Measurements from ENCODE around the gene TMEM205. TPM values are rescaled to one million over a fixed set of nuclear protein-coding genes. Genes with fewer than 3 reads are reported as not detected.

Gene TMEM205
- total and polyA plus RNA-seq, 2 of the 13 experiments (the other 11 are each of a cell fraction or from before 2014, with no cell fraction given) = 45.5 to 98.7 TPM

DNA sequence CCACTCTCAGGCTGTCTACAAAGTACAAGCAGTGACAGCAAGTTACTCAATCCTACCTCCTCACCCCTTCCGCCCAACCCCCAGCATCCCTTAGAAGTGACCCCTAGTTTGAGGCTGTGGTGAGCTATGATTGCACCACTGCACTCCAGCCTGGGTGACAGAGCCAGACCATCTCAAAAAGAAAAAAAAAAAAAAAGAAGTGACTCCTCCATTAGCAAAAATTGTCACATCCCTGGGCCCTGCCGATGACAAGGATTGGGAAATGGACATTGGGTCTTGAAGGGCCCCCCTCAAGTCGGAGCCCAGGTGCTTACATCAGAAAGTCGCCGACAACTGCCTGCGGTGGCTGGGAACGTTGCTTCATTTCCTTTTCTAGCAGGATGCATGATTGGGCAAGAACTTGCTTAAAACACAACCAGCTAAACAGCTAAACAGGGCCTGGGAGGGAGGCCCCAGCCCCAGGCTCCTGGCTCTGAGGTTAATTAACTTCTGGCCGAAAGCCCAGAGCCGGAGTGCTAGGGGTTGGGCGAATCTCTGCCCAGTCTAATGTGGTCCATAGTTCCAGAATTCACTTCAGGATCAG, 21.9 kb downstream of the TMEM205 start (continued):
- TF ChIP-seq, protein P1, sequence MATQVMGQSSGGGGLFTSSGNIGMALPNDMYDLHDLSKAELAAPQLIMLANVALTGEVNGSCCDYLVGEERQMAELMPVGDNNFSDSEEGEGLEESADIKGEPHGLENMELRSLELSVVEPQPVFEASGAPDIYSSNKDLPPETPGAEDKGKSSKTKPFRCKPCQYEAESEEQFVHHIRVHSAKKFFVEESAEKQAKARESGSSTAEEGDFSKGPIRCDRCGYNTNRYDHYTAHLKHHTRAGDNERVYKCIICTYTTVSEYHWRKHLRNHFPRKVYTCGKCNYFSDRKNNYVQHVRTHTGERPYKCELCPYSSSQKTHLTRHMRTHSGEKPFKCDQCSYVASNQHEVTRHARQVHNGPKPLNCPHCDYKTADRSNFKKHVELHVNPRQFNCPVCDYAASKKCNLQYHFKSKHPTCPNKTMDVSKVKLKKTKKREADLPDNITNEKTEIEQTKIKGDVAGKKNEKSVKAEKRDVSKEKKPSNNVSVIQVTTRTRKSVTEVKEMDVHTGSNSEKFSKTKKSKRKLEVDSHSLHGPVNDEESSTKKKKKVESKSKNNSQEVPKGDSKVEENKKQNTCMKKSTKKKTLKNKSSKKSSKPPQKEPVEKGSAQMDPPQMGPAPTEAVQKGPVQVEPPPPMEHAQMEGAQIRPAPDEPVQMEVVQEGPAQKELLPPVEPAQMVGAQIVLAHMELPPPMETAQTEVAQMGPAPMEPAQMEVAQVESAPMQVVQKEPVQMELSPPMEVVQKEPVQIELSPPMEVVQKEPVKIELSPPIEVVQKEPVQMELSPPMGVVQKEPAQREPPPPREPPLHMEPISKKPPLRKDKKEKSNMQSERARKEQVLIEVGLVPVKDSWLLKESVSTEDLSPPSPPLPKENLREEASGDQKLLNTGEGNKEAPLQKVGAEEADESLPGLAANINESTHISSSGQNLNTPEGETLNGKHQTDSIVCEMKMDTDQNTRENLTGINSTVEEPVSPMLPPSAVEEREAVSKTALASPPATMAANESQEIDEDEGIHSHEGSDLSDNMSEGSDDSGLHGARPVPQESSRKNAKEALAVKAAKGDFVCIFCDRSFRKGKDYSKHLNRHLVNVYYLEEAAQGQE (IDR thresholded peaks at IDR 0.05; ENCODE audit: borderline replicate concordance in 1 of 2, low read depth in 1 of 2, low read length in 2 of 2) = no peak; a peak in 1 of 4 replicates
- TF ChIP-seq, protein P2, sequence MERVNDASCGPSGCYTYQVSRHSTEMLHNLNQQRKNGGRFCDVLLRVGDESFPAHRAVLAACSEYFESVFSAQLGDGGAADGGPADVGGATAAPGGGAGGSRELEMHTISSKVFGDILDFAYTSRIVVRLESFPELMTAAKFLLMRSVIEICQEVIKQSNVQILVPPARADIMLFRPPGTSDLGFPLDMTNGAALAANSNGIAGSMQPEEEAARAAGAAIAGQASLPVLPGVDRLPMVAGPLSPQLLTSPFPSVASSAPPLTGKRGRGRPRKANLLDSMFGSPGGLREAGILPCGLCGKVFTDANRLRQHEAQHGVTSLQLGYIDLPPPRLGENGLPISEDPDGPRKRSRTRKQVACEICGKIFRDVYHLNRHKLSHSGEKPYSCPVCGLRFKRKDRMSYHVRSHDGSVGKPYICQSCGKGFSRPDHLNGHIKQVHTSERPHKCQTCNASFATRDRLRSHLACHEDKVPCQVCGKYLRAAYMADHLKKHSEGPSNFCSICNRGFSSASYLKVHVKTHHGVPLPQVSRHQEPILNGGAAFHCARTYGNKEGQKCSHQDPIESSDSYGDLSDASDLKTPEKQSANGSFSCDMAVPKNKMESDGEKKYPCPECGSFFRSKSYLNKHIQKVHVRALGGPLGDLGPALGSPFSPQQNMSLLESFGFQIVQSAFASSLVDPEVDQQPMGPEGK (CRISPR knock-in tag; IDR thresholded peaks at IDR 0.05) = peak; percentile 79; the same call in 1 of the 2 replicates
- TF ChIP-seq RAD21 (CRISPR knock-in tag; IDR thresholded peaks at IDR 0.05) (no peak), KDM6A (CRISPR knock-in tag; IDR thresholded peaks at IDR 0.05; ENCODE audit: low read depth) (0 out of 2 replicates have a peak, but pooled peaks have one; percentile 11), RBM39 (IDR thresholded peaks at IDR 0.05; ENCODE audit: low read depth, low read length, poor library complexity, severe bottlenecking) (peak; percentile 49), KDM5B (CRISPR knock-in tag; IDR thresholded peaks at IDR 0.05; ENCODE audit: borderline replicate concordance) (no peak; the same call in 1 of the 2 replicates), ZNF768 (CRISPR knock-in tag; IDR thresholded peaks at IDR 0.05) (0 out of 2 replicates have a peak, but pooled peaks have one; percentile 38), ZSCAN9 (CRISPR knock-in tag; IDR thresholded peaks at IDR 0.05; ENCODE audit: borderline replicate concordance) (no peak), MEF2D (CRISPR knock-in tag; IDR thresholded peaks at IDR 0.05) (no peak), ZNF644 (CRISPR knock-in tag; IDR thresholded peaks at IDR 0.05; ENCODE audit: low read depth) (no peak), ARNT (IDR thresholded peaks at IDR 0.05) (no peak), TCF7L2 (IDR thresholded peaks at IDR 0.05; ENCODE audit: low read depth, low read length) (no peak), ZNF83 (CRISPR knock-in tag; IDR thresholded peaks at IDR 0.05; ENCODE audit: borderline replicate concordance) (no peak), ZFY (CRISPR knock-in tag; IDR thresholded peaks at IDR 0.05) (peak; percentile 56; the same call in 1 of the 2 replicates), AKAP8 (CRISPR knock-in tag; IDR thresholded peaks at IDR 0.05) (no peak), ETV6 (CRISPR knock-in tag; conservative IDR thresholded peaks at IDR 0.05) (no peak), ASH2L (IDR thresholded peaks at IDR 0.05; ENCODE audit: insufficient read length, low read depth, low read length) (peak; percentile 16), MIXL1 (CRISPR knock-in tag; IDR thresholded peaks at IDR 0.05) (peak; percentile 99)
- TF ChIP-seq, protein P3, sequence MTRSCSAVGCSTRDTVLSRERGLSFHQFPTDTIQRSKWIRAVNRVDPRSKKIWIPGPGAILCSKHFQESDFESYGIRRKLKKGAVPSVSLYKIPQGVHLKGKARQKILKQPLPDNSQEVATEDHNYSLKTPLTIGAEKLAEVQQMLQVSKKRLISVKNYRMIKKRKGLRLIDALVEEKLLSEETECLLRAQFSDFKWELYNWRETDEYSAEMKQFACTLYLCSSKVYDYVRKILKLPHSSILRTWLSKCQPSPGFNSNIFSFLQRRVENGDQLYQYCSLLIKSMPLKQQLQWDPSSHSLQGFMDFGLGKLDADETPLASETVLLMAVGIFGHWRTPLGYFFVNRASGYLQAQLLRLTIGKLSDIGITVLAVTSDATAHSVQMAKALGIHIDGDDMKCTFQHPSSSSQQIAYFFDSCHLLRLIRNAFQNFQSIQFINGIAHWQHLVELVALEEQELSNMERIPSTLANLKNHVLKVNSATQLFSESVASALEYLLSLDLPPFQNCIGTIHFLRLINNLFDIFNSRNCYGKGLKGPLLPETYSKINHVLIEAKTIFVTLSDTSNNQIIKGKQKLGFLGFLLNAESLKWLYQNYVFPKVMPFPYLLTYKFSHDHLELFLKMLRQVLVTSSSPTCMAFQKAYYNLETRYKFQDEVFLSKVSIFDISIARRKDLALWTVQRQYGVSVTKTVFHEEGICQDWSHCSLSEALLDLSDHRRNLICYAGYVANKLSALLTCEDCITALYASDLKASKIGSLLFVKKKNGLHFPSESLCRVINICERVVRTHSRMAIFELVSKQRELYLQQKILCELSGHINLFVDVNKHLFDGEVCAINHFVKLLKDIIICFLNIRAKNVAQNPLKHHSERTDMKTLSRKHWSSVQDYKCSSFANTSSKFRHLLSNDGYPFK (CRISPR knock-in tag; IDR thresholded peaks at IDR 0.05; ENCODE audit: borderline replicate concordance) = peak; percentile 61; the same call in 1 of the 2 replicates
- TF ChIP-seq, protein P4, sequence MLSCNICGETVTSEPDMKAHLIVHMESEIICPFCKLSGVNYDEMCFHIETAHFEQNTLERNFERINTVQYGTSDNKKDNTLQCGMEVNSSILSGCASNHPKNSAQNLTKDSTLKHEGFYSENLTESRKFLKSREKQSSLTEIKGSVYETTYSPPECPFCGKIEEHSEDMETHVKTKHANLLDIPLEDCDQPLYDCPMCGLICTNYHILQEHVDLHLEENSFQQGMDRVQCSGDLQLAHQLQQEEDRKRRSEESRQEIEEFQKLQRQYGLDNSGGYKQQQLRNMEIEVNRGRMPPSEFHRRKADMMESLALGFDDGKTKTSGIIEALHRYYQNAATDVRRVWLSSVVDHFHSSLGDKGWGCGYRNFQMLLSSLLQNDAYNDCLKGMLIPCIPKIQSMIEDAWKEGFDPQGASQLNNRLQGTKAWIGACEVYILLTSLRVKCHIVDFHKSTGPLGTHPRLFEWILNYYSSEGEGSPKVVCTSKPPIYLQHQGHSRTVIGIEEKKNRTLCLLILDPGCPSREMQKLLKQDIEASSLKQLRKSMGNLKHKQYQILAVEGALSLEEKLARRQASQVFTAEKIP (CRISPR knock-in tag; IDR thresholded peaks at IDR 0.05; ENCODE audit: borderline replicate concordance) = no peak
